Fibroblast of skin of left quadriceps (primary cell): ENCODE data around the gene SMPD2.

ENCODE experiments used
- DNase-seq, 2 experiments: peaks; one replicate each; pipeline ENCODE4 v3.0.0-alpha.2; 2013; ENCODE audit warnings: low read depth in 2 of 2

The SMPD2 gene

GRCh38 chr6:109485266-109485935 is 44.9 kb downstream of the SMPD2 start:
- no peak for DNase-seq

- no peak for DNase-seq
Observed at GRCh38 chr6:109486068-109486467, 45.5 kb downstream of the SMPD2 start.

- no peak for DNase-seq
Observed at GRCh38 chr6:109488001-109488400, 47.5 kb downstream of the SMPD2 start.

GRCh38 chr6:109490713-109491112 is 50.2 kb downstream of the SMPD2 start:
- DNase-seq, result no peak

GRCh38 chr6:109491207-109491938 is 50.8 kb downstream of the SMPD2 start:
- no peak for DNase-seq
